Measurements from ENCODE around the gene NDUFAF8. TPM values are rescaled to one million over a fixed set of nuclear protein-coding genes. Genes with fewer than 3 reads are reported as not detected.

NDUFAF8 gene
- total RNA-seq, 1 donor from 2014 or later = 23.0 TPM

GRCh38 chr17:81200695-81201580 lies 38.2 kb upstream of the NDUFAF8 start:
- peak; percentile 43 to 83 for DNase-seq (ENCODE audit: low read depth in 2 of 2)

- no peak for DNase-seq (ENCODE audit: low read depth in 2 of 2)
Measured at GRCh38 chr17:81202318-81202717, 36.8 kb upstream of the NDUFAF8 start.

DNA sequence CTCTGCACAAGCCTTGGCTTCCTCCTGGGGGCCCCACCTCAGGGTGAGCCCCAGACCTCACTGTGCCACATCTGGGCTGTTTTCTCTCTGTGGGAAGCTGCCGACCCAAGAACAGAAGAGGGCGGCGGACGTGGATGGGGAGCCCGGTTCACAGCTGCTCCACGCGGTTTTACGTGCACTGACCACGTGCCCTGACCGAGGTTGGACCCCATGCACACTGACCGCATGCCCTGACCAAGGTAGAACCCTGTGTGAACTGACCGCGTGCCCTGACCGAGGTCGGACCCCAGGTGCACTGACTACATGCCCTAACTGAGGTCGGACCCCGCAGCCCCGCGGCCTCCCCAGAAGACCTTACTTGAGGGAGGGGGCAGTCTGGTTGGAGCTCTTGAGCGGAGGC lies 36.0 kb upstream of the NDUFAF8 start:
- DNase-seq (ENCODE audit: low read depth in 2 of 2) = no peak

DNA sequence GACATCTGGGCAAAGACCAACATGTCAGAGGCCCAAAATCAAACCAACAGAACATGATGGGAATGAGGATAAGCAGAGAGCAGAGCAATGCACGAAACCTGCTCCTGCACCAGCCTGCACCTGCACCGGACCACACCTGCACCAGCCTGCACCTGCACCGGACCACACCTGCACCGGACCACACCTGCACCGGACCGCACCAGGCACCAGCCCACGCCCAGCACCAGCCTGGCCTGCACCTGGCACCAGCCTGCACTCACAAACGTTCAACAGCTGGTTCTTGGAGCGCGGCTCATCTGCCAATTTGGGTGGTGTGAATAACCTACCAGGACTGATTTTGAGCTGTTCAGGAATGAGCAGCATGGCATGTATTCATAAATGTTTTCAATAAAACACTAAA lies 34.5 kb upstream of the NDUFAF8 start:
- no peak for DNase-seq (ENCODE audit: low read depth in 2 of 2)

GRCh38 chr17:81206166-81206565 lies 33.0 kb upstream of the NDUFAF8 start:
- no peak for DNase-seq (ENCODE audit: low read depth in 2 of 2)

DNA sequence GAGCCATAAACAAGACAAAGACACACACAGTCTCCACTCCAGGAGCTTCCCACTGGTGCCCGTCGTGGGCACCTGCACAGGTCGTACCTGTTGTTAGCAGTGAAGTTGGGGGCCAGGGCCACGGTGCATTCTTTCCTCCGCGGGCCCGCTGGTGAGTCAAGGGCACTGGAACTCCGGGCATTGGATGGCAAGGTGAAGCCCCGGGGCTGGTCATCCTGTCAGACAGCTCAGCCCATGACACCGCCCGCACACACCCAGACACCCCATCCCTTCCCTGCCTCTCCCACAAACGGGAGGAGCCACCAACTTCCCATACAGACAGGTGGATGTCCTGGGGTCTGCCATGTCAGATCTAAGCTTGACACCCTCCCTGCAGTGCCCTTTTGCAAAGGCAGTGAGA lies 32.5 kb upstream of the NDUFAF8 start:
- no peak for DNase-seq (ENCODE audit: low read depth in 2 of 2)

DNA sequence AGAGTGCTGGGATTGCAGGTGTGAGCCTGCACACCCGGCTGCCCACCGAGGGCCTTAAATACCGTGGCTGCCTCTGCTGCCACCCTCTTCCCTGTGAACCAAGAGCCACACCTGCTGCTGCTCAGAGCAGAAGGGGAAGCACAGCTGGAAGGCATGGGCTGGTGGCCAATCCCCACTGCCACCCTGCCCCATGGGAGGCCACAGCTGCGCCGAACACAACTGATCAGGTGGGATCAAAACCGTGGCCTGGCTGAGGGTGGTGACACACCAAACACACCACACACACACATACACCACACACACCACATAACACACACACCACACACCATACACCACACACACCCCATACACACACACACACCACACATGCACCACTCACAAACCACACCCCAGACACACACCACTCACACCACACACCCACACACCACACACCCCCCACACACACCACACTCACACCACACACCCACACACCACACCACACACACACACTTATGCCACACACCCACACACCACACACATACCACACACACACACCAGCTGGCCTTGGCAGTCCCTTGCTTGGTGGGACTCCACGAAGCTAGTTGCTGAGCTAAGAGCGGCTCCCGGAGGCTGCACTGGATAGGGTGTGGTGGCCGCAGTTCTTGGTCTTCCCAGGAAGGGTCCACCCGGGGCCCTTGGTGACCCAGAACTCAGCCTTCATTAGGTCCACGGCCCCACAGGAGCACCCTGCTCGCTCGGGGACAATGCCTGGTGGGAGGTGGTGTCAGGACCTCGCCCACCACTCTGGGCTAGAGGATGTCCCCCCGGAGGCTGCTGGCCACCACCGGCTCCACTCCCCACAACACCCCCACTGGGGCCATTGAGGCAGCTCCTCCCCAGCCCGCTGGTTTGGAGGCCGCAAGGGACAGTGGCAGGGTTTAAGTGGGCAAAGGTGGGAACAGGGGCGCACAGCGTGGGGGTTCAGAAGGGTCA lies 31.2 kb upstream of the NDUFAF8 start:
- no peak for DNase-seq (ENCODE audit: low read depth in 2 of 2)

GRCh38 chr17:81208651-81209050 lies 30.5 kb upstream of the NDUFAF8 start:
- no peak for DNase-seq (ENCODE audit: low read depth in 2 of 2)

GRCh38 chr17:81209141-81209540 lies 30.0 kb upstream of the NDUFAF8 start:
- DNase-seq (ENCODE audit: low read depth in 2 of 2) = no peak

GRCh38 chr17:81210466-81210865 lies 28.7 kb upstream of the NDUFAF8 start:
- DNase-seq (ENCODE audit: low read depth in 2 of 2) = peak; percentile 24 to 72

DNA sequence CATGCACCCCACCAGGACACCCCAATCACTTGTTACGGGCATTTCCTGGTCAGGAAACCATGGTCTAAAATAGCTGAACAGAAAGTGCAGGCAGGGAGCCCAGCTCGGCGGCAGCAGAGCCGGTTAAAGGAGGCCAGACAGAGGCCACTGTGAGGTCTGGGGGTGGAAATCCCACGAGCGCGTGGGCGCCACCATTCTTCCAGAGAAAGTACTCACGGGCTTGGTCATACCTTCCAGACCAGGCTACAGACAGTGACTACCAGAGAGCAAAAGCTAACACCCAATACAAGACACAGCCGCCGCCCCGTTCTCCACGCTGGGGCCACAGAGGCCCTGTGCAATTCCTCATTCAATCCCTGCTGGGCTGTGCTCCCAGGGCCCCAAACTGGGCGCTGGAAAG lies 28.2 kb upstream of the NDUFAF8 start:
- DNase-seq (ENCODE audit: low read depth in 2 of 2) = peak; percentile 18 to 74

DNA sequence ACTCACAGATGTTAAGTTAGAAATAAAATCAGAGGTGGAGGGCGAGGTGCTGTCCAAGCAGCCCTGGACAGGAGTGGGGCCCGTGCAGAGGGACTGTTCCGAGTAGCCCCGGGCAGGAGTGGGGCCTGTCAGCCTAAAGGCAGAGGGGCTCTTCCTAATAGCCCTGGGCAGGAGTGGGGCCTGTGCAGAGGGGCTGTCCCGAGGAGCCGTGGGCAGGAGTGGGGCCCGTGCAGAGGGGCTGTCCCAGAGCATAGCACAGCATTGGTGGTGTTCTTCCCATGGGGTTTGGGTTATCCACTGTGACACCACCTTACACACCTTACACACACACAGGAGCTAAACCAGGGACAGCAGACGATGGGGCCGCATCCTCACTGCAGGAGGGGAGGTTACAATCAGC lies 26.8 kb upstream of the NDUFAF8 start:
- no peak for DNase-seq (ENCODE audit: low read depth in 2 of 2)

GRCh38 chr17:81213978-81214377 lies 25.1 kb upstream of the NDUFAF8 start:
- DNase-seq (ENCODE audit: low read depth in 2 of 2) = no peak

GRCh38 chr17:81217491-81217890 lies 21.6 kb upstream of the NDUFAF8 start:
- DNase-seq (ENCODE audit: low read depth in 2 of 2) = no peak

DNA sequence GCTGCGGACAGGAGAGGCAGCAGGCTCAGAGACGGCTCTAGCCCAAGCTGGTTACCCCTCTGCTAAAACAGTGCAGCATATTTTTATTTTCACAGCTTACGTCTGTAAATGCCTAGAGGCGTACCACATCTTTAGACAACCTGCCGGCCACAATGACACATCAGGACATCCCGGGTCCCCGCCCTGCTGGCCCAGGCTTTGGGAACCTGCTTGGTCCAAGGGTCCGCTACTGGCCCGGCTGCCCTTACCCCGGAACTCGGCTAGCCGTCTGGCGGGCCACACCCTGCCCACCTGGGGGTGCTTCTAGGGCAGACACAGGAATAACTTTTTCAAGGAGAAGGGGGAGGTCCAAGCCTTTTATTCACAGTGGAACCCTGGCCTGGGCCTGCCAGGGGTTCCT lies 20.7 kb upstream of the NDUFAF8 start:
- no peak for DNase-seq (ENCODE audit: low read depth in 2 of 2)

DNA sequence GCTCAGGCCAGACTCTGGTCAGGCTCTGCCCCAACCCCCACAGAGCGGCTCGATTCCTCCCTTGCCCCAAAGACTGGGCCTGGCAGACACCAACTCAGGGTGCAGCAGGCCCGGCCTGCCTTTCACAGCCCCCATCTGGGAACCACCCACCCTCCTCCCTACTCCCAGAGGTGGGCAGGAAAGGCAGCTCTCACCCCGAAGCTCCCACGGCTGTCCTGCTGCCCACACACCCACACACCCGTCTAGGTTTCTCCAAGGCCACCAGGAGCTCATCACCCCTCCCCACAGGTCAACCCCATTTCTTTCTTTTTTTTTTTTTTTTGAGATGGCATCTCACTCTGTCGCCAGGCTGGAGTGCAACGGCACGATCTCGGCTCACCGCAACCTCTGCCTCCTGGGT lies 20.1 kb upstream of the NDUFAF8 start:
- no peak for DNase-seq (ENCODE audit: low read depth in 2 of 2)

DNA sequence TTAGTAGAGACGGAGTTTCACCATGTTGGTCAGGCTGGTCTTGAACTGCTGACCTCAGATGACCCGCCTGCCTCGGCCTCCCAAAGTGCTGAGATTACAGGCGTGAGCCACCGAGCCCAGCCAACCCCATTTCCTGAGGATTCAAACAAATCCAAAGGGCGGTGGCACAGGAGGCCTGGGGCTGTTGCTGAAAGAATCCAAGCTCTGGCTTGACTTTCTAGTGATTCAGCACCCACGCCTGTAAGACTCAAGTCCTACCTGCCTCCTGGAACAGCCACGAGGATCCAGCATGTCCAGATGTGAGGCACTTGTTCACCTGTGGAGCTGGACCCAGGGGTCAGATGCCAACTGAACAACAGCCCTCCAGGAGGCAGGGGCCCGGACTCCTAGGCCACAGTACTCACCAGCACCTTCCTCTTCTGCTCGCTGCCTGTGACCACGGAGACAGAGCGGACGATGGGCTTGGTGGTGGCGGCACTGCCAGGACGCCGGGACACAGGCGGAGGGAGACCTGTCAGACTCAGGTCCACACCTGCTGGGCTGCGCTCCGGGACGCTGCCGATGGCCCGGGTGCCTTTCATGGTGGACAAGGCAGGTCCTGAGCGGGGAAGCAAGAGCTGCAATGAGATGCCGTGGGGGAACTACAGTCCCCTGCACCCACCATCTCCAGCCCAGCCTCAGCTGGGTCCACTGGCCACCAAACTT lies 19.5 kb upstream of the NDUFAF8 start:
- DNase-seq (ENCODE audit: low read depth in 2 of 2) = no peak

DNA sequence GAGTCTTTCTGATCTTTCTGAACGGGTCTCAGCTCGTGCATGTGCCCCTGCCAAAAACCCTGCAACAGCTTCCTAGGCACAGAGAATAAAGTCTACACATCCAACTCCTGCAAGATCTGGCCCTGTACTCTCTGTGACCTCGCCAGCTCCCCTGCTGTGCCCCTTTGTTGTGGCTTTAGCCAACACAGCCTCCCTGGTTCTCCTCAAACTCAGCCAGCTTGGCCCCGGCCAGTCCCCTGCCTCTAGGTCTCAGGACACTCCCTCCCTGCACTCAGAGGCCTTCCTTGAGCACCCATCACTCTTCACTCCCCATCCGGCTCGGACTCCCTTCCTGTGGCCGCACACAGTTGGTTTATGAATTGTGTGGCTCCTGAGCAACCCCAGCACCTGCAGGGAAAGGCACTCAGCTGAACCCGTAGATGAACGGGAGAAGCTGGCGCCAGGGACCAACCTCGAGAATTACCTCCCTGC lies 17.7 kb upstream of the NDUFAF8 start:
- DNase-seq (ENCODE audit: low read depth in 2 of 2) = no peak

- DNase-seq (ENCODE audit: low read depth in 2 of 2) = no peak
Measured at GRCh38 chr17:81221842-81222619, 17.1 kb upstream of the NDUFAF8 start.

DNA sequence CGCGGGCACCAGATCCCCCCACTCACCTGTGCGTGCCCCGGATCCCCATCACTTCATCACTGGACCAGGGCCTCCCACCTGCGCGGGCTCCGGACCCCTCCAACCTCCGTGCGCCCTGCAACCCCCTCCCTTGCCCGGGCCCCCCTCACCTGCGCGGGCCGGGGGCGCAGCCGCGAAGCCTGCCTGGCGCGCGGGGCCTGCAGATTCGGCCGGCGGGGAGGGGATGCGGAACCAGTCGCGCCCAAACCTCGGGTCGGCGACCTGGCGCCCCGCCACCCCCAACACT lies 16.6 kb upstream of the NDUFAF8 start:
- DNase-seq (ENCODE audit: low read depth in 2 of 2) = no peak
